HG03095 (cell line): ENCODE data around the gene MGAM2.

ENCODE experiments used
- ATAC-seq: cut with Tn5 transposase; IDR thresholded peaks from one replicate; pipeline ENCODE4 v1.9.1; 2021; ENCODE audit warnings: moderate library complexity; ENCODE audit not compliant: unreplicated experiment

The MGAM2 gene

GRCh38 chr7:142257958-142258357, 146.4 kb downstream of the MGAM2 start, which contains the start of gene PRSS58:
TSS of gene PRSS58 (minus strand) at chr7:142258058. CDS start at chr7:142257707, 351 bp downstream.
- no peak for ATAC-seq

- no peak for ATAC-seq
Measured at GRCh38 chr7:142263598-142264380, 152.3 kb downstream of the MGAM2 start.
